GM10847 (cell line): Measurements from ENCODE around the gene CCDC107.

Experiments
- POLR2A ChIP-seq: IDR thresholded peaks from 2 replicates; pipeline ENCODE4 v1.6.1; 2011; ENCODE audit not compliant: insufficient read length; ENCODE audit errors: extremely low read depth

CCDC107 gene

DNA sequence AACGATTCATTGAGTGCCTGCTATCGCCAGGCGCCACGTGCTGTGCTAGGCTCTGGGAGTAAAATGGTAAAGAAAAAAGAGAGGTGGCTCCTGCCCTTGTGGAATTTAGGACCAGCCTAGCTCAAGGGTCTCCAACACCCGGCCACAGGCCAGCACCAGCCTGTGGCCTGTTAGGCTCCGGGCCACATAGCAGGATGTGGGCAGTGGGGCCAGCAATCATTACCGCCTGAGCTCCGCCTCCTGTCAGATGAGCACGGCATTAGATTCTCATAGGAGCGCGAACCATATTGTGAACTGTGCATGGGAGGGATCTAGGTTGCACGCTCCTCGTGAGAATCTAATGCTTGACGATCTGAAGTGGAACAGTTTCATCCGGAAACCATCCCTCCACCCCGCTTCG is 1.7 kb upstream of the CCDC107 start:
- TF ChIP-seq POLR2A, result no peak

DNA sequence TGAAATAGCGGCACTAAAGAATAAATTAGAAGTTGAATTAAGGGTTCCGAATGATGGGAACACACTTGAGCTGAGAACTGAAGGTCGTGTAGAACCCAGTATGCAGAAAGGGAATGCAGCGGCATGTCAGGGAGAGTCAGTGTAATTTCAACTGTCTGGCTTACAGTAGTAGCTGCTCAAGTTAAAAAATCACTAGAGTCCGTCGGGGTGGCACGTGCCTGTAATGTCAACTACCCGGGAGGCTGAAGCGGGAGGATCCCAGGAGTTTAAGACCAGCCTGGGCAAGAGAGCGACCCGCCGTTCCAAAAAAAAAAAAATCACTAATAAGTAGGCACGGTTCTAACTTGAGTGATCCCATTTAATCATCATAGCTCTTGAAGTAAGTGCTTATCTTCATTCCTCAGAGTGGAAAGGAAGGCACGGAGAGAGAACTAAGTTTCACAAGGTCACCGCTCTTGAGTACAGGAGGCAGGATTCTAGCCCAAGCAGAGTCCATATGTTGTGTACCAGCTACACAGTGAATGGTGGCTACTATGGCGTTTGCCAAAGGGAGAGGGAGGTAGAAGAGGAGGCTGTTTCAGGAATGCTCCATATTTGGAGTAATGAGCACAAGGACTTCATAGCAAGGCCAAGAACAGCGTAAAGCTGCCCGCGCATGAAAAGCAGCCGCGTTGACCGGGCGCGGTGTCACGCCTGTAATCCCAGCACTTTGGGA is 1.1 kb upstream of the CCDC107 start:
- TF ChIP-seq POLR2A, result no peak

DNA sequence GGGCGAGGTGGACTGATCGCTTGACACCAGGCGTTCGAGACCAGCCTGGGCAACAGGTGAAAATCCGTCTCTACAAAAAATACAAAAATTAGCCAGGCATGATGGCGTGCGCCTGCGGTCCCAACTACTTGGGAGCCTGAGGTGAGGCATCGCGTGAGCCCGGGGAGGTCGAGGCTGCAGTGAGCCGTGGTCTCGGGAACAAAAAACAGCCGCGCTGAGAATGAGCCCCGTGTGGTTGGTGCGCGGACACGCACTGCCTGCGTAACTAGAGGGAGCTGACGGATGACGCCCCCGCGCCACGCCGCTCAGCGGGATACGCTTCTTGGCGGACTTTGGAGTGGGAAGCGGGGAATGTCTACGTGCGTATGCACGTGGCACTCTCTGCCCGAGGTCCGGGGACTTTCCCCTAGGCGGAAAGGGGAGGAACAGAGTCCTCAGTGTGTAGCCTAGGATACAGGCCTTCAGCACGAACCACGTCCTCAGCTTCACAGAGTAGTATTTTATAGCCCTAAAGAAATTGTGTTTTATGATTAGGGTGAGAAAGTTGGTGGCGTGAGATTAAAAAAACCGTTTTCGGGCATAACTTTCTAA is 451 bp upstream of the CCDC107 start, which contains the start of gene RMRP:
Gene RMRP, minus strand, starts transcription at position 474 of the 591 bp plus-strand sequence.
- no peak for TF ChIP-seq POLR2A

DNA sequence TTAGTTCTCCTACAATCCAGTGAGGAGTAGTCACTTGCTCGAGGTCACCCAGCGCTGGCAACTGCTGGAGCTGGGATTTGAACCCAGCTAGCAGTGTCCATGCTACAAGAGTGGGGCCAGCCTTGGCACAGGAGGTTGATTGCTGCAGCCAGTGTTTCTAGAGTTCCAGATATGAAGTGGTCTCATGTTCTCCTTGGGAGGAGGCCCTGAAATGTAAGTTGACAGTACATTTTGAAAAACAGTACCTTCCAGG is 802 bp downstream of the CCDC107 start:
- no peak for TF ChIP-seq POLR2A

DNA sequence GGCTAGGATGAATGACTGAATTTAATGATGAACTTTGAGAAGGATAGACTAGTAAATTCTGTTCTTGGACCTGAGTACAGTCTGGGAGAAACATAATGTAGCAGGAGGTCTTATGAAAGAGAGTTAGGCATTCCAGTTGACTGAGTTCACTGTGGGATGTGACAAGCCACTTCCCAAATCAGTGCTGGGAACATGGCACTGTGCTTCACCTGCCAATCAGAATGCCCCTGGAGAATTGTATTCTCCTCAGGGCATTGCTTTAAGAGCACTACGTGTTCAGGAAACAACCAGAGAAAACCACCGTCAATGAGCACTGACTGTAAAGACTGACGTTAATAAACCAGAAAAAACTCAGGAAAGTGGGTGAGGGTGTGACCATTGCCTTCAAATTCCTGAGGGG is 1.2 kb downstream of the CCDC107 start:
- no peak for TF ChIP-seq POLR2A

DNA sequence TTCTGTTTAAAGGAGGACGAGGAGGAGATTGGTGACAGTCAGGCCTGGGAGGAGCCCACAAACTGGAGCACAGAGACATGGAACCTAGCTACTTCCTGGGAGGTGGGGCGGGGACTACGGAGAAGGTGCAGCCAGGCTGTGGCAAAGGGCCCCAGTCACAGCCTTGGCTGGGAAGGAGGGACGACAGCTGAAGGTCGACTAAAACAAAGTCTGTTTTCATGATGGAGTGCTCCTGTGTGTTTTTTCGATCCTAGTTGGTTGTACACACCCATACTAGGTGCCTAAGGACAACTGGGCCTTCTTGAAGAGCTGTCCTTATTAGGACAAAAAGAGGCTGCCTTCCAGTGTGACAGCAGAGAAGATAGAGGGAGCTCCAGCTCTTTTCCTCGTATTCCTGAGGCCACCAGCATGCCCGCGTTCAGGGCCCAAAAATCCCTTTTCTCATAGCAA is 2.9 kb downstream of the CCDC107 start:
- no peak for TF ChIP-seq POLR2A

DNA sequence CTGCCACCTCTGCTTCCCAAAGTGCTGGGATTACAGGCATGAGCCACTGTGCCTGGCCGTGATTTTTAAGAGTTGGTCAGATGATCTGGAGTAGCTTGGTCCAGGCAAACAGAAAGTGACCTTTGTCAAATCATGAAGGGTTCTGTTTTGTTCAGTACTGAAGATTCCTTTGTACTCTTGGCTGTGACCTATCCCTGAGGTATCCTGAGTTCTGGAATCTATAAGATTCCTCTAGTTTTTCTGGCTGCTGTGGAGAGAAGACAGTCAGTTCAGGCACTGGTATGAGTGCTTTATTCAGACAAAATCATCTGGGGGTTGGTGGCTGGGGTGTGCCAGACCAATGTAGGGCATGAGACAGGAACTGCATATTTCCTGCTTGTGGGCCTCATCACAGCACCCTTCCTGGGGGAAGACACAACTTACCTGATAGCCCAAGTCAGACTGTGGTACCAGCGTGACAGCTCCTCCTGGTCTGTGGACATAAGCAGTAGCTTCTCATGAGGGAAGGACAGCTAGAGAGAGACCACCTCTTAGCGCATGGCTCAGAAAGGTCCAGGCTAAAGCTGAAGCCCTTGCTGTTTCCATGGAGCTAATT is 3.8 kb downstream of the CCDC107 start:
- TF ChIP-seq POLR2A, result no peak

DNA sequence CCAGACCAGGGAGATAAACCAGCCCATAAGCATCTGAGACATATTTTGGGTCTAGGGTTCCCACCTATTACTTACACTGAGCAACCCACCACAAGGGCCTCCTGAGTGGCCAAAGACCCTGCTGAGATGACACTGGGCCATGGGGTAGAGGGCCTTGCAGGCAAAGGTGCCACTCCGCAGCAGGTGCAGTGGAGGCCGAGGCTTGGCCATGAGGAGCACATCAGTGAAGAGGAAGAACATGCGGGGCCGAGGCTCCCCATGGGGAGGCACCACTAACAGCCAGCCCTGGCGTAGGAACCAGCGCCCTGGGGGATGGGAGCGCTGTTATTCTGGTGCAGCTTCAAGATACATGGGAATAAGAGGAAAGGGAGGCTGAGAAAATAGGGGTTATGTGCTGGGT is 4.3 kb downstream of the CCDC107 start:
- TF ChIP-seq POLR2A, result no peak

DNA sequence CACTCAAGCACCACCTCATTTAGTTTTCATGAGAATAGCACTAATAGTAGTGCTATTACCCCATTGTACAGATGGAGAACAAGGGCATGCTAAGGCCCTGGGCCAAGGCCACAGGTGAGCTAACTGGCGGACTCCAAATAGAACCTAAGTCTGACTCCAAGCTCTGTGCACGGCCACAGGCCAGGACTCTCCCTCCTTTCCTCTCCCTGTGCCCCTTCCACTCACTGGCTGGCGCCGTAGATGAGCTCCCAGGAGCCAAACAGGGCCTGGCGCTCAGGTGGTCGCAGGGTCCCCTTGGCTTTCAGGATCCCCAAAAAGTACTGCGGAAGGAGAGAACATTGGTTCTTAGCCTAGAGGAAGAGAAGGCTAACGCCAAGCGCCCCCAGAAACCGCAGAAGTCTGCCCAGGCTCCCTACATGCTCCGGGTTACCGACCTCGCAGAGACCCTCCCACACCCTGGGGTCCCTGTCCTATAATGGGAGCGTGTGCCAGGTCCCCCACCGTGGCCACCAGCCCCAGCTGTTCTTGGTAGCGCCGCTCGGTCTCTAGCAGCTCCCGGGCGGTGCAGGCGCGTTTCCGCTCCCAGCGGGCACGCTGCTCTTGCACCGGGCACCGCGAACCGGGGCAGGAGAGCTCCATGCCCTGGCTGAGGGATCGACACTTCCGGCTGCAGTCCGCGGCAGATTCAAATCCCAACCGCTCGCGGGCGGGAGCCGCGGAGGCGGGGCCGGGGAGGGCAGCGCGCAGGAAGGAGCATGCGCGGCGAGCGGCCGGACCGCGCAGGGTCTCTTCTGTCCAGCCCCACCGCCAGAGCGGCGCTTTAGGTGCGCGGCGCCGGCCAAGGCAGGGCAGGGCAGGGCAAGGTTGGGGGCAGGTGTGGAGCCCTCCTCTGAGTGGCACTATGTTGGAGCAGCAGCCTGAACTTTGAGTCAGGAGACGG is 6.7 kb downstream of the CCDC107 start, which contains the start of gene ARHGEF39:
Gene ARHGEF39, minus strand, starts transcription at position 665 of the 940 bp plus-strand sequence. Its CDS starts 26 bp downstream, at position 639.
- peak; percentile 66 for TF ChIP-seq POLR2A

DNA sequence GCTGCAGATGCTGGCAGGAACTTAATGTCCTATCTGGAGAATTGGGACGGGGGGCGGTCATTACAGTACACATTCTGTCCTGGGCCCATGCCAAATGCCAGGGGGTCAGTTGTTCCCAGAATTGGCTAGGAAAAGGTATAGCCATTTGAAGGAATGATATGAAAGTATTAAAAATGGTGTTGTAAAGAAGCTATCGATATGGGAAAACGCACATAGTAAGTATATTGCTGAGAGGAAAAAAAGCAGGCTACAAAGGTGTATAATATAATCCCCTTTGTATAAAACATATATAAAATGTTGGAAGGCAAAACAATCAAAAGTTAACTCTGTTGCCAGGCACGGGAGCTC is 7.4 kb downstream of the CCDC107 start:
- no peak for TF ChIP-seq POLR2A

DNA sequence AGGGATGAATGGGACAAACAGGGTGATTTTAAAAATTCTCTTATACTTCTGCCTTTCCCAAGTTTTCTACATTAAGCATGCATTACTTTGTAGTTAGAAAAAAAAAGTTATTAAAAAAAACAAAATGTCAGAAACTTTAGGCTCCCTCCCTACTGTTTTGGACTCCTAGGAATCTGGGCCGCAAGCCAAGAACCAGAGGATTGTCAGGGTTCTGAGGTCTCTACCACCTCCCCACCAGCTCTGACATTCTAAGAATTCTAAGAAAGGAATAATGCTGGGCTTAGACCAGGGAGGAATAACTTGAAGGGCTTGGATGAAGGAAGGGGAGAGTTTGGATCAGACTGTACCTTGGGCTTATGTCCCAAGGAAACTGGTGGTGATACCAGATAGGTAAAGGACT is 8.0 kb downstream of the CCDC107 start:
- no peak for TF ChIP-seq POLR2A

DNA sequence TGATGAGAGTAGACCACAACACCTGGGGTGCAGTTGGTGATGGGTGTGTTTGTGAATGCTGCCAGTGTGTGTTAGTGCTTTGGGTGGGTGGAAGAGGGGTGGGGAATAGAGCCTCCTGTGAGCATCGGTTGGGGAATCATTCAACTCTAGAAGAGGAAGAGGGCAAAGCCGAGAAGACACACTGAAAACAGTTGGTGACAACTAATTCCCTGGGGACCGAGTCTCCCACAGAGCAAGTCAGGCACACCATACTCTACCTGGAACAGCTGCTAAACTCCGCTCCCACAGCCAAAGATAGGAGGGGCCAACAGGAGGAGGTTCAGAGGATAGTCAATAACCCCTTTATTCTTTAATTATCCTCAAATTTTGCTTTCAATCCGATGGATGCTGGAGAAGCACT is 8.5 kb downstream of the CCDC107 start:
- TF ChIP-seq POLR2A, result no peak

DNA sequence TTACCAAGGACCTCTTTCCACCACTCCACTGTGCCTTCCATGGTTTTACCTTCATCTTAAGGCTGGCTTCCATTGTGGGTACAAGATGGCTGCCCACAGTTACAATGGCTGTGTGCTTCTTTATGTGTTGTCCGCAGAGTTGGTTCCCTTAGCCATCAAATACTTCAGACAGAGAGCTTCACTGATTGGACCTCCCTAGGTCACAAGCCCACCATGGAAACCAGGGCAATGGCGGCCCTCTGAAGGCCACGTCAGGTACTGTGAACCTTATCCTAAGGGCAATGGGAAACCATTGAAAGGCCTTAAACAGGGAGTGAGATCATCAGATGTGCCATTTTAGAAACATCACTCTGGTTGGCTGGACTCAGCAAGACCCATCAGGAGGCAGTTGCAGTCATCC is 9.8 kb downstream of the CCDC107 start:
- no peak for TF ChIP-seq POLR2A

DNA sequence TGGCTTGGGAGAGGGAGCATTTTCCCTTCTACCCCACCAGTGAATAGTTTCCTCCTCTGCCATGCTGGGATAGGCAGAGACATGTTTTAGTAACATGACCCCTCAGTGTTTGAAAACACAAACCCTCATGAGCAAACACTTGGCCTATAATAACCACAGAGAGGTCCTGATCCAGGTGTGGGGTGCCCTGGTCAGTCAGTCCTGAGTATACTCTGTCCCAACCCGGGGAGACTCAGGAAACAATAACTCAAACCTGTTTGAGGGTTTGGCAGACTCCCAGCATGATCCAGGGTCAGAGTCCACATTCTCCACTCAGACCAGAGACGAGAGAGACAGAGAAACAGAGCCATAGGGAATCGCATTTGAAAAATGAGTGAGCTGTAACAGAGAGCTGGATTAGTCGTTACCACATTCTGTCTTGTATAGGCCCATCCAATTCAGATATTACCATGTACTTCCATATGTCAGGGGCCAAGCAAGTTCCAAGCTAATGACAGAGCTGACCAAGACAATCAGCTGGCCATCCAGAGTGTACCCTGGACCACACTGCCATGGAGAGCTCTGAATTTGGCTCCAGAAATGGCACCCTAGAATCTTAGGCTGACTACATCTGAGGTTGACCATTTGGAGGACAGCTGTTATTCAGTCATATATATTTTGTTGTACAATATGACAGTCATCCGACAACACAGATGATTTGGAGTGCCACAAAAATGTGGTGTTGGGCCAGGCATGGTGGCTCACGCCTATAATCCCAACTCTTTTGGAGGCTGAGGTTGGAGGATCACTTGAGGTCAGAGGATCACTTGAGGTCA is 11.4 kb downstream of the CCDC107 start:
- no peak for TF ChIP-seq POLR2A
